SK-N-SH (cell line): ENCODE results near the gene PLEKHG7. TPM values are rescaled to one million over a fixed set of nuclear protein-coding genes. Genes with fewer than 3 reads are reported as not detected.

Source experiments
- CTCF ChIA-PET: fragments of 300-600, 350-600 bp; formaldehyde crosslinking; extraction: SDS; loops from one replicate; lab custom pipeline; 2021; lab: Yijun Ruan, JAX
- POLR2A ChIA-PET: fragments of 350-600 bp; sonication (Branson Sonifier 250); formaldehyde crosslinking; extraction: SDS; loops from one replicate; lab custom pipeline; 2020; ENCODE audit warnings: antibody characterized with exemption, inconsistent platforms; lab: Yijun Ruan, JAX
- DNase-seq: peaks from one replicate; pipeline ENCODE4 v3.0.0; 2012
- H2AFZ ChIP-seq: fragments of 200-600 bp; sonication (generic); 2 replicates; pipeline ENCODE4 v1.8.1; 2016; ENCODE audit warnings: antibody characterized with exemption, mild to moderate bottlenecking, low read depth
- H3F3A ChIP-seq: fragments of 200-600 bp; sonication (generic); replicated peaks from 2 replicates; pipeline ENCODE3; 2016; ENCODE audit warnings: antibody characterized with exemption, mild to moderate bottlenecking; ENCODE audit not compliant: insufficient read depth
- H3K27ac ChIP-seq, 2 experiments: fragments of 200-500 bp in 1 of 2; fragments of 200-600 bp in 1 of 2; sonication (Bioruptor generic) in 1 of 2; sonication (generic), shearing (Covaris generic) in 1 of 2; 2 replicates each; pipeline versions ENCODE4 v1.5.1 to v1.6.1; 2014 to 2016; ENCODE audit warnings: low read depth in 2 of 2, inconsistent platforms in 1 of 2, low read length in 1 of 2, mild to moderate bottlenecking in 1 of 2, mixed read lengths in 1 of 2
- H3K27me3 ChIP-seq: fragments of 200-600 bp; sonication (generic), shearing (Covaris generic); 2 replicates; pipeline ENCODE4 v1.6.1; 2016; ENCODE audit warnings: mixed run types; ENCODE audit not compliant: insufficient read depth
- H3K36me3 ChIP-seq, 2 experiments: fragments of 200-500 bp in 1 of 2; fragments of 200-600 bp in 1 of 2; sonication (Bioruptor generic) in 1 of 2; sonication (generic) in 1 of 2; replicated peaks in 1 of 2; 2 replicates each; pipeline versions ENCODE3 to v1.5.1; 2014 to 2016; ENCODE audit warnings: low read length in 1 of 2, mild to moderate bottlenecking in 1 of 2; ENCODE audit not compliant: insufficient read depth in 2 of 2, control insufficient read depth in 1 of 2
- H3K4me1 ChIP-seq, 2 experiments: fragments of 200-500 bp in 1 of 2; fragments of 200-600 bp in 1 of 2; sonication (Bioruptor generic) in 1 of 2; sonication (generic), shearing (Covaris generic) in 1 of 2; 2 replicates each; pipeline versions ENCODE4 v1.5.1 to v1.6.1; 2014 to 2016; ENCODE audit warnings: low read depth in 1 of 2, low read length in 1 of 2, mixed run types in 1 of 2; ENCODE audit not compliant: insufficient read depth in 2 of 2, control insufficient read depth in 1 of 2
- H3K4me2 ChIP-seq: fragments of 200-600 bp; sonication (generic), shearing (Covaris generic); 2 replicates; pipeline ENCODE4 v1.6.1; 2017; ENCODE audit warnings: mixed run types
- H3K4me3 ChIP-seq, 2 experiments: fragments of 200-500 bp in 1 of 2; fragments of 200-600 bp in 1 of 2; sonication (Bioruptor generic) in 1 of 2; sonication (generic), shearing (Covaris generic) in 1 of 2; 2 replicates each; pipeline versions ENCODE4 v1.5.1 to v1.8.1; 2014 to 2016; ENCODE audit warnings: low read depth in 2 of 2, inconsistent platforms in 1 of 2, low read length in 1 of 2, mild to moderate bottlenecking in 1 of 2, mixed read lengths in 1 of 2, moderate library complexity in 1 of 2
- H3K79me2 ChIP-seq: fragments of 200-600 bp; sonication (generic); 2 replicates; pipeline ENCODE4 v1.8.1; 2017; ENCODE audit warnings: mild to moderate bottlenecking; ENCODE audit not compliant: insufficient read depth
- H3K9ac ChIP-seq: fragments of 200-600 bp; sonication (generic); 2 replicates; pipeline ENCODE4 v1.6.1; 2017; ENCODE audit warnings: mixed run types
- H3K9me2 ChIP-seq: fragments of 200-600 bp; sonication (generic); 2 replicates; pipeline ENCODE4 v1.6.1; 2017; ENCODE audit warnings: mixed run types
- H3K9me3 ChIP-seq: fragments of 200-600 bp; sonication (generic); 2 replicates; pipeline ENCODE4 v1.6.1; 2017; ENCODE audit warnings: mixed run types, mild to moderate bottlenecking, moderate library complexity
- H4K20me1 ChIP-seq: fragments of 200-600 bp; sonication (generic); 2 replicates; pipeline ENCODE4 v1.6.1; 2017; ENCODE audit warnings: mild to moderate bottlenecking, mixed run types; ENCODE audit not compliant: insufficient read depth
- CHD2 ChIP-seq: fragments of 150-350 bp; IDR thresholded peaks from 2 replicates; pipeline ENCODE4 v1.6.1; 2018; ENCODE audit warnings: low read length; ENCODE audit not compliant: partially characterized antibody
- CTCF ChIP-seq: fragments of 200-600 bp; sonication (generic); IDR thresholded peaks from 2 replicates; pipeline ENCODE4 v1.6.1; 2017; ENCODE audit warnings: antibody characterized with exemption, mild to moderate bottlenecking, moderate library complexity
- EP300 ChIP-seq, 2 experiments: IDR thresholded peaks; 2 replicates each; pipeline versions ENCODE4 v1.4.0 to v1.6.1; 2012; ENCODE audit warnings: borderline replicate concordance in 1 of 2, low read depth in 1 of 2, low read length in 1 of 2
- FOXJ3 ChIP-seq: sonication (generic); formaldehyde crosslinking; IDR thresholded peaks from 2 replicates; pipeline ENCODE4 v1.5.1; 2020; ENCODE audit warnings: mild to moderate bottlenecking, missing genetic modification reagents
- GABPA ChIP-seq: IDR thresholded peaks from 2 replicates; pipeline ENCODE4 v1.4.0; 2012; ENCODE audit warnings: low read depth, mild to moderate bottlenecking
- GATA2 ChIP-seq: sonication (generic); formaldehyde crosslinking; IDR thresholded peaks from 2 replicates; pipeline ENCODE4 v1.5.0; 2020; ENCODE audit warnings: mild to moderate bottlenecking, missing genetic modification reagents
- MAX ChIP-seq: IDR thresholded peaks from 2 replicates; pipeline ENCODE4 v1.4.0; 2012; ENCODE audit warnings: low read depth
- MEF2A ChIP-seq: IDR thresholded peaks from 2 replicates; pipeline ENCODE4 v1.4.0; 2012; ENCODE audit warnings: low read depth, borderline replicate concordance
- NFIC ChIP-seq: IDR thresholded peaks from 2 replicates; pipeline ENCODE4 v1.4.0; 2012; ENCODE audit warnings: borderline replicate concordance
- NRF1 ChIP-seq: IDR thresholded peaks from 2 replicates; pipeline ENCODE4 v1.6.1; 2012; ENCODE audit warnings: low read depth, mild to moderate bottlenecking, low read length
- PBX3 ChIP-seq: IDR thresholded peaks from 2 replicates; pipeline ENCODE4; 2012
- POLR2AphosphoS5 ChIP-seq: IDR thresholded peaks from 2 replicates; pipeline ENCODE4 v1.6.1; 2012; ENCODE audit warnings: low read depth, low read length
- RCOR1 ChIP-seq: fragments of 150-350 bp; IDR thresholded peaks from 2 replicates; pipeline ENCODE4 v1.6.1; 2017; ENCODE audit warnings: antibody characterized with exemption, low read length
- RFX5 ChIP-seq: IDR thresholded peaks from 2 replicates; pipeline ENCODE4 v1.6.1; 2012; ENCODE audit warnings: mild to moderate bottlenecking, improper control_type of control experiment, low read length
- RXRA ChIP-seq: IDR thresholded peaks from 2 replicates; pipeline ENCODE4 v1.4.0; 2012; ENCODE audit warnings: low read depth, mild to moderate bottlenecking, borderline replicate concordance
- TAF1 ChIP-seq: IDR thresholded peaks from 2 replicates; pipeline ENCODE4 v1.6.1; 2012; ENCODE audit warnings: low read depth, mild to moderate bottlenecking, low read length, moderate library complexity, borderline replicate concordance
- TCF12 ChIP-seq: IDR thresholded peaks from 2 replicates; pipeline ENCODE4 v1.4.0; 2012
- TEAD4 ChIP-seq: IDR thresholded peaks from 2 replicates; pipeline ENCODE4 v1.4.0; 2012; ENCODE audit warnings: mild to moderate bottlenecking, borderline replicate concordance; ENCODE audit not compliant: insufficient read depth
- USF1 ChIP-seq: IDR thresholded peaks from 2 replicates; pipeline ENCODE4 v1.4.0; 2012; ENCODE audit warnings: low read depth, borderline replicate concordance
- ZBTB33 ChIP-seq: IDR thresholded peaks from 2 replicates; pipeline ENCODE4 v1.4.0; 2012; ENCODE audit warnings: low read depth, borderline replicate concordance
- WGBS: methylation state at CpG from one replicate; pipeline ENCODE4 v1.1.6; 2017; ENCODE audit warnings: low lambda C conversion rate; 5-methylcytosine and 5-hydroxymethylcytosine counted together
- polyA plus RNA-seq, 3 experiments: library from polyadenylated mRNA; depleted of rRNA; stranded (reverse); fragments of >200 nt; gene quantifications; 2 replicates each; pipeline ENCODE4 v1.2.3, GENCODE V29; 2012

Gene PLEKHG7
- polyA plus RNA-seq, 1 of the 3 experiments (the other 2 are of a cell fraction): not detected

GRCh38 chr12:92721130-92721529 is 18.3 kb downstream of the PLEKHG7 start (continued):
- TF ChIP-seq NFIC: no peak
- TF ChIP-seq EP300 (IDR thresholded peaks at IDR 0.05; ENCODE audit: borderline replicate concordance in 1 of 2, low read depth in 1 of 2, low read length in 1 of 2): no peak
- TF ChIP-seq, all 33 proteins: peak for 0

GRCh38 chr12:92721656-92722055 is 18.9 kb downstream of the PLEKHG7 start:
- no peaks in the 10 kb centered on the region for H3K27me3 ChIP-seq
- CTCF ChIA-PET: interaction anchor here (0.9 kb wide), 1 partner anchor 13 kb away, joined by 4 read pairs; no protein-coding TSS in a partner anchor
- DNase-seq: no peak
- H3K36me3 ChIP-seq: no peaks in the 10 kb centered on the region
- H3K27ac ChIP-seq: no peak overlapping the region
- H3K9ac ChIP-seq: no peak overlapping the region
- H3F3A ChIP-seq: peaks cover 3% of the 10 kb centered on the region
- H4K20me1 ChIP-seq: no peaks in the 10 kb centered on the region
- no peaks in the 10 kb centered on the region; a peak in 1 of 4 replicates for H3K4me1 ChIP-seq
- no peaks in the 10 kb centered on the region for H3K9me2 ChIP-seq
- no peak overlapping the region for H3K4me2 ChIP-seq
- POLR2A ChIA-PET: no interaction called here
- H3K9me3 ChIP-seq: no peaks in the 10 kb centered on the region
- TF ChIP-seq PBX3 (no peak), GATA2 (CRISPR knock-in tag) (no peak), ZBTB33 (no peak), CHD2 (no peak), GABPA (no peak), TAF1 (no peak), RXRA (no peak), NRF1 (no peak), USF1 (no peak), NFIC (no peak), MAX (no peak), CTCF (no peak), MEF2A (no peak), EP300 (IDR thresholded peaks at IDR 0.05; ENCODE audit: borderline replicate concordance in 1 of 2, low read depth in 1 of 2, low read length in 1 of 2) (no peak), FOXJ3 (CRISPR knock-in tag) (no peak), RCOR1 (no peak), TEAD4 (no peak), TCF12 (no peak), POLR2AphosphoS5 (no peak), RFX5 (no peak)
- H3K4me3 ChIP-seq: no peak overlapping the region
- H3K79me2 ChIP-seq: no peaks in the 10 kb centered on the region
- WGBS: 71% methylated on average over 1 of the region's 1 CpG
- no peak overlapping the region for H2AFZ ChIP-seq
